CD4-positive, CD25-positive, alpha-beta regulatory T cell (primary cell): Measurements from ENCODE around the gene UNC93B1. TPM values are rescaled to one million over a fixed set of nuclear protein-coding genes. Genes with fewer than 3 reads are reported as not detected.

Source experiments
- ATAC-seq, 2 donors: fragments of 150-1000 bp; cut with Tn5 transposase; one replicate each; pipeline ENCODE4 v1.10.0; 2021; ENCODE audit warnings: low read depth in 2 of 2, moderate number of reproducible peaks in 2 of 2, moderate library complexity in 1 of 2
- DNase-seq, 3 donors: peaks; one replicate each; pipeline versions ENCODE4 v3.0.0 to v3.0.0-alpha.2; 2012 to 2022; ENCODE audit warnings: mixed read lengths in 1 of 3
- H3K27ac ChIP-seq: one replicate; pipeline ENCODE4 v1.7.0; 2013; ENCODE audit warnings: mild to moderate bottlenecking, low read length; ENCODE audit not compliant: insufficient read depth, poor library complexity, severe bottlenecking
- H3K27me3 ChIP-seq: one replicate; pipeline ENCODE4 v1.7.0; 2013; ENCODE audit warnings: low read length; ENCODE audit not compliant: control insufficient read depth, insufficient read depth
- H3K36me3 ChIP-seq: one replicate; pipeline ENCODE4 v1.7.0; 2013; ENCODE audit warnings: mild to moderate bottlenecking, low read length, moderate library complexity; ENCODE audit not compliant: control insufficient read depth, insufficient read depth
- H3K4me1 ChIP-seq: 2 replicates; pipeline ENCODE4 v1.7.0; 2013; ENCODE audit warnings: mild to moderate bottlenecking, low read length; ENCODE audit not compliant: insufficient read depth, control insufficient read depth, poor library complexity, severe bottlenecking
- H3K4me3 ChIP-seq: one replicate; pipeline ENCODE4 v1.7.0; 2013; ENCODE audit warnings: low read depth, mild to moderate bottlenecking, low read length, moderate library complexity
- H3K9me3 ChIP-seq, 2 experiments: 1 replicate in 1 of 2; 2 replicates in 1 of 2; pipeline ENCODE4 v1.7.0; 2013; ENCODE audit warnings: low read length in 2 of 2, mild to moderate bottlenecking in 1 of 2, moderate library complexity in 1 of 2; ENCODE audit not compliant: control insufficient read depth in 2 of 2
- H3K27ac Mint-ChIP-seq, 3 donors: one replicate each; pipeline ENCODE4 v1.8.0; 2020 to 2022; ENCODE audit warnings: mild to moderate bottlenecking in 3 of 3, mixed read lengths in 3 of 3, moderate library complexity in 2 of 3
- H3K27me3 Mint-ChIP-seq: one replicate; pipeline ENCODE4 v1.8.0; 2022; ENCODE audit warnings: mild to moderate bottlenecking, mixed read lengths
- H3K36me3 Mint-ChIP-seq: one replicate; pipeline ENCODE4 v1.8.0; 2020; ENCODE audit warnings: mixed read lengths
- H3K4me1 Mint-ChIP-seq, 4 donors: one replicate each; pipeline ENCODE4 v1.8.0; 2020 to 2022; ENCODE audit warnings: mixed read lengths in 4 of 4, mild to moderate bottlenecking in 1 of 4
- H3K4me3 Mint-ChIP-seq, 4 donors: one replicate each; pipeline ENCODE4 v1.8.0; 2020 to 2022; ENCODE audit warnings: mild to moderate bottlenecking in 4 of 4, mixed read lengths in 4 of 4, moderate library complexity in 3 of 4
- H3K9me3 Mint-ChIP-seq, 7 donors: one replicate each; pipeline ENCODE4 v1.8.0; 2020 to 2022; ENCODE audit warnings: mixed read lengths in 7 of 7, mild to moderate bottlenecking in 3 of 7, moderate library complexity in 2 of 7
- polyA plus RNA-seq, 4 donors: library from polyadenylated mRNA; unstranded; fragments of 300-500 nt; fragmentation: Illumina TruSeq; gene quantifications; one replicate each; pipeline ENCODE4 v1.2.3, GENCODE V29; 2021
- total RNA-seq: library from RNA; stranded (reverse); gene quantifications from one replicate; pipeline ENCODE4 v1.2.3, GENCODE V29; 2022

The UNC93B1 gene
- total and polyA plus RNA-seq, 5 donors from 2014 or later = 12.8 to 19.0 (median 14.2) TPM

GRCh38 chr11:68042219-68043028 is 38.5 kb upstream of the UNC93B1 start:
- H3K27ac ChIP-seq = peak overlapping the region; percentile 80
- H3K27me3 ChIP-seq = no peaks in the 10 kb centered on the region
- Mint-ChIP-seq H3K27ac (peak overlapping the region in 2 of 3 donors; percentile 55 to 65), H3K27me3 (no peaks in the 10 kb centered on the region), H3K4me1 (peaks cover 0 to 21% (median 5%) of the 10 kb centered on the region in 4 donors), H3K4me3 (no peak overlapping the region), H3K36me3 (peaks cover 3% of the 10 kb centered on the region), H3K9me3 (no peaks in the 10 kb centered on the region)
- ATAC-seq (no peak), DNase-seq (no peak)
- no peaks in the 10 kb centered on the region for H3K9me3 ChIP-seq
- peaks cover 42% of the 10 kb centered on the region for H3K4me1 ChIP-seq
- peaks cover 21% of the 10 kb centered on the region for H3K36me3 ChIP-seq
- H3K4me3 ChIP-seq = no peak overlapping the region

GRCh38 chr11:68041617-68042218 is 37.8 kb upstream of the UNC93B1 start:
- peaks cover 49% of the 10 kb centered on the region for H3K4me1 ChIP-seq
- peak overlapping the region; percentile 80 for H3K27ac ChIP-seq
- peaks cover 3% of the 10 kb centered on the region for H3K36me3 Mint-ChIP-seq
- no peak overlapping the region for H3K4me3 ChIP-seq
- peaks cover 21% of the 10 kb centered on the region for H3K36me3 ChIP-seq
- no peaks in the 10 kb centered on the region for H3K9me3 Mint-ChIP-seq
- H3K4me1 Mint-ChIP-seq = peaks cover 0 to 28% (median 10%) of the 10 kb centered on the region in 4 donors
- no peak for DNase-seq
- H3K27ac Mint-ChIP-seq = peak overlapping the region in 2 of 3 donors; percentile 65 to 93
- no peaks in the 10 kb centered on the region for H3K27me3 Mint-ChIP-seq
- no peaks in the 10 kb centered on the region for H3K27me3 ChIP-seq
- H3K4me3 Mint-ChIP-seq = peak overlapping the region; percentile 50 to 83 (median 70)
- H3K9me3 ChIP-seq = no peaks in the 10 kb centered on the region
- ATAC-seq = no peak

- Mint-ChIP-seq H3K36me3 (peaks cover 3% of the 10 kb centered on the region), H3K27ac (peak overlapping the region; percentile 74 to 97 (median 94)), H3K4me3 (peak overlapping the region; percentile 83 to 98 (median 92)), H3K27me3 (no peaks in the 10 kb centered on the region), H3K9me3 (no peaks in the 10 kb centered on the region), H3K4me1 (peaks cover 0 to 31% (median 10%) of the 10 kb centered on the region in 4 donors)
- DNase-seq (no peak), ATAC-seq (no peak)
- Histone ChIP-seq H3K36me3 (peaks cover 19% of the 10 kb centered on the region), H3K9me3 (no peaks in the 10 kb centered on the region), H3K27me3 (no peaks in the 10 kb centered on the region), H3K4me3 (no peak overlapping the region), H3K27ac (peak overlapping the region; percentile 80), H3K4me1 (peaks cover 56% of the 10 kb centered on the region)
These were observed 37.2 kb upstream of the UNC93B1 start for GRCh38 chr11:68040957-68041591.

GRCh38 chr11:68040101-68040956 is 36.4 kb upstream of the UNC93B1 start:
- Histone ChIP-seq H3K27me3 (no peaks in the 10 kb centered on the region), H3K4me1 (peaks cover 56% of the 10 kb centered on the region), H3K36me3 (peaks cover 14% of the 10 kb centered on the region), H3K4me3 (peak overlapping the region; percentile 77), H3K27ac (peak overlapping the region; percentile 80), H3K9me3 (no peaks in the 10 kb centered on the region)
- Mint-ChIP-seq H3K27ac (peak overlapping the region; percentile 92 to 97 (median 94)), H3K4me3 (peak overlapping the region; percentile 90 to 98 (median 96)), H3K9me3 (no peaks in the 10 kb centered on the region), H3K27me3 (no peaks in the 10 kb centered on the region), H3K36me3 (no peaks in the 10 kb centered on the region), H3K4me1 (peaks cover 0 to 32% (median 10%) of the 10 kb centered on the region in 4 donors)
- DNase-seq (peak in 2 of 3 donors; percentile 40 to 73), ATAC-seq (peak; percentile 43 to 52)

- DNase-seq = peak in 1 of 3 donors; percentile 20
- Histone ChIP-seq H3K4me3 (peak overlapping the region; percentile 77), H3K9me3 (no peaks in the 10 kb centered on the region), H3K36me3 (peaks cover 10% of the 10 kb centered on the region), H3K27me3 (no peaks in the 10 kb centered on the region), H3K4me1 (peaks cover 56% of the 10 kb centered on the region), H3K27ac (peak overlapping the region; percentile 80)
- H3K9me3 Mint-ChIP-seq = no peaks in the 10 kb centered on the region
- H3K4me1 Mint-ChIP-seq = peaks cover 0 to 34% (median 10%) of the 10 kb centered on the region in 4 donors
- peak overlapping the region; percentile 92 to 97 (median 94) for H3K27ac Mint-ChIP-seq
- ATAC-seq = no peak
- H3K27me3 Mint-ChIP-seq = no peaks in the 10 kb centered on the region
- H3K36me3 Mint-ChIP-seq = no peaks in the 10 kb centered on the region
- H3K4me3 Mint-ChIP-seq = peak overlapping the region; percentile 90 to 98 (median 96)
These were observed 35.7 kb upstream of the UNC93B1 start for GRCh38 chr11:68039526-68040086.

GRCh38 chr11:68038718-68039525 is 35.0 kb upstream of the UNC93B1 start, which contains the start of gene TCIRG1:
Gene TCIRG1 (plus strand): TSS chr11:68039025. CDS start chr11:68041272, 2,247 bp downstream.
- peak; percentile 48 to 55 for ATAC-seq
- DNase-seq = peak; percentile 40 to 73 (median 57)
- H3K27ac Mint-ChIP-seq = peak within 1 kb of the TSS; percentile 92 to 97 (median 94)
- H3K36me3 Mint-ChIP-seq = no peaks in the 10 kb centered on the region
- no peaks in the 10 kb centered on the region for H3K27me3 Mint-ChIP-seq
- peaks cover 56% of the 10 kb centered on the region for H3K4me1 ChIP-seq
- no peaks in the 10 kb centered on the region for H3K9me3 ChIP-seq
- no peaks in the 10 kb centered on the region for H3K27me3 ChIP-seq
- H3K4me3 ChIP-seq = peak within 1 kb of the TSS; percentile 77
- H3K36me3 ChIP-seq = peaks cover 7% of the 10 kb centered on the region
- no peaks in the 10 kb centered on the region for H3K9me3 Mint-ChIP-seq
- peaks cover 0 to 34% (median 10%) of the 10 kb centered on the region in 4 donors for H3K4me1 Mint-ChIP-seq
- peak within 1 kb of the TSS; percentile 90 to 98 (median 96) for H3K4me3 Mint-ChIP-seq
- H3K27ac ChIP-seq = peak within 1 kb of the TSS; percentile 80
